HG03196 (cell line): ENCODE results near the gene NEMF.
"Not testable (repeated sequence)": the region's sequence is repeated elsewhere in the genome, so short reads cannot be mapped to it uniquely, and the experiment has no call there.

Source experiments
- ATAC-seq: cut with Tn5 transposase; IDR thresholded peaks from one replicate; pipeline ENCODE4 v1.9.1; 2021; ENCODE audit not compliant: unreplicated experiment

The NEMF gene

DNA sequence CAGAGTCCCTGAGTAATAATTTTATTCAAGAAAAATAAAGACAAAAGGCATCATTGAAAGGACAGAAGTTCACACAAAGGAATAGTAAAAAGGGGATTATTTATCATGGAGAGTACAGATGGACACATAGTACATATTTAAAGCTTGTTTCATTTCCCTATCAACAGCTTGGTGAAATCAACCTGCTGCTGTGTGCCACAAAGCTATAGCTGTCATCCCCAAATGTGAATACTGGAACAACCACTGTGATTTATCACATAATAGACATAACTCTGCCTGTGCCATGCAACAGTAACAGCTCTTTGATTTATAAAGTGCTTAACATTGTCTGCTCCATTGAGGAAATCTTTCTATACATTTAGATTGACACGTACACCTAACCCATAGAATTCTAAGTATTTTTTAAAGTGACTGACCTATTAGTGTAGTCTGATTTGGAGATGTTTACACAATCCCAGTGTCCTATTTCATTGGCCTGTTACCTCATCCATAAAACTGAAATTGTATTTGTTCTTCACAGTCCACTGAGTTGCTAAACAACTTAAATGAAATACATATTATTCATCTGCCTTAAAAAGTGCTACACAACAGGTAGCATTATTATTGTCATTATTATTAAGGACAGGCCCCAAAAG is 3.3 kb downstream of the NEMF start:
- no peak for ATAC-seq

DNA sequence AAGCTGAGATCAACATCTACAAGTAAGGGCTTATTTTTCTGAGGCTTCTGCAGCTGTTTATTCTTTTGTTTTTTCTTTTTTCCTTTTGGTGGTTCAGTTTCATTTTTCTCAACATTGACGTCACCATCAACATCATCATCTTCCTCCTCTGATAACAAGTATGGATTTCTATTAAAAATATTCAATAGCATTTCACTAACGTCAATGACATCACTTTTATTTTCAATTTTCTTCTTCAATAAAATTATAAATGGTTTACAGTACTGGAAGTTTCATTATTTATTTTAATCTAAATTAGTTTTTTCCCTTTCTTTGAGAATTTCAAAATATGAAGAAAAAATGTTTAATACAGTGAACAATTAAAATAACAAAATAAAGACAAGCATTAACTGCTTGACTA is 23.9 kb downstream of the NEMF start:
- no peak for ATAC-seq

DNA sequence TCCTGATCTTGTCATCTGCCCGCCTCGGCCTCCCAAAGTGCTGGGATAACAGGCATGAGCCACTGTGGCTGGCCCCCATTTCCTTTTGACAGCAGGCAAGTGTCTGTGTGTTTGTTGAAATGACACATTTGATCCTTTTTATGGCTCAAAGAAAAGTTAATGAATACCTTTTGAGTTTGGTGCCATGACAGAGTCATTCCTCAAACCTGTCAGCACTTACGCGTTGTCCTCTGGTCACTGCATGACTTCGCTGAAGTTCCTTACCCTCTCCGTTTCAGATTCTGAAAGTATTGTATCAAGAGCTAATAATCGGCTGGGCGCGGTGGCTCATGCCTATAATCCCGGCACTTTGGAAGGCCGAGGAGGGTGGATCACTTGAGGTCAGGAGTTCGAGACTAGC is 32.4 kb downstream of the NEMF start:
- no peak for ATAC-seq

DNA sequence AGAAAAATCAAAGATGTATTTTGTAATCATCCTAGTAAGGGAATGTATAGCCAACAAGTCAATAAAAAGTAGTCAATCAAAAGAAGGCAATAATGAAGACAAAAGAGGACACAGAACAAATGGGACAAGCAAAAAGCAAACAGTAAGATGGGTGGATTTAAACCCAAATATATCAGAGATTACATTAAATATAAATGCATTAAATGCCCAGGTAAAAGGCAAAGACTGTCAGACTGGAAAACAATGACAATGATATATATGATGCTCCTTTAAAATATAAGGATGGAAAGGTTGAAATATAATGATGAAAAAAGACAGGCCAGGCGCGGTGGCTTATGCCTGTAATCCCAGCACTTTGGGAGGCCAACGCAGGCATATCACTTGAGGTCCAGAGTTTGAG is 35.7 kb downstream of the NEMF start:
- ATAC-seq: no peak

DNA sequence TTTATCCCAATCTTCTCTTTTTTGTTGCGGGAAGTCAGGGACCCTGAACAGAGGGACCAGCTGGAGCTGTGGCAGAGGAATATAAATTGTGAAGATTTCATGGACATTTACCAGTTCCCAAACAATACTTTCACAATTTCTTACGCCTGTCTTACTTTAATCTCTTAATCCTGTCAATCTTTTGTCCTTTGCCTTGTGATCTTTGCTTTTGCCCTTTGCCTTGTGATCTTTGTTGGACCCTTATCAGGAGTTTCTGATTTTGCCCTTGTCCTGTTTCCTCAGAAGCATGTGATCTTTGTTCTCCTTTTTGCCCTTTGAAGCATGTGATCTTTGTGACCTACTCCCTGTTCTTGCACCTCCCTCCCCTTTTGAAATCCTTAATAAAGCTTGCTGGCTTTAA is 36.5 kb downstream of the NEMF start:
- not testable (repeated sequence) for ATAC-seq

DNA sequence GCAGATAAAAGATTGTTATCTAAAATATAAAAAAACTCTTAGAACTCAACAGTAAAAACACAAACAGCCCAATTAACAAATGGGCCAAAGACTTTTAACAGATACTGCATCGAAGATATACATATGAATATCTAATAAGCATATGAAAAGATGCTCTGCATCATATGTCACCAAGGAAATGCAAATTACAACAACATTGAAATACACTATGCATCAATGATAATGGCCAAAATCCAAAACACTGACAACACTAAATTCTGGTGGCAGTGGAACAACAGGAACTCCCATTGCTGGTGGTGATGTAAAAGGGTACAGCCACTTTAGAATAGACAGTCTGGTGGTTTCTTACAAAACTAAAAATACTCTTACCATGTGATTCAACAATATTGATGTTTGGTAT is 43.8 kb downstream of the NEMF start:
- no peak for ATAC-seq

DNA sequence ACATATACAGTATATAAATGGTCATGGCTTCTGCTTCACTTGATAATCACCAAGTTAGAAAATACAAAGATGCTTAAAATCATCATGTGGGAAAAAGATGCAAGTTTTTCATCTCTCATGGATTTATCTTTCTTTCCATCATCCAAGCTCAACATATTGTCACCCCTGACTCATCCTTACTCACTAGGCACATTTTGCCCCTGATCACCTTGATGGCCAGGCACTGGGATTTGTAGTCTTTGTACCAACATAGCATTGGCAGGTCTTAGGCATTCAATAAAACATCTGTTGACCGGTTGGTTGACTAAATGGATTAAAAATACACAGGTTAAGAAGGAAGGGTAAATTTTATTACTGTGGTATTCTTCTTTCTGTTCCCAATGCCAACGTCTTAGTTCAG is 56.6 kb downstream of the NEMF start:
- no peak for ATAC-seq

DNA sequence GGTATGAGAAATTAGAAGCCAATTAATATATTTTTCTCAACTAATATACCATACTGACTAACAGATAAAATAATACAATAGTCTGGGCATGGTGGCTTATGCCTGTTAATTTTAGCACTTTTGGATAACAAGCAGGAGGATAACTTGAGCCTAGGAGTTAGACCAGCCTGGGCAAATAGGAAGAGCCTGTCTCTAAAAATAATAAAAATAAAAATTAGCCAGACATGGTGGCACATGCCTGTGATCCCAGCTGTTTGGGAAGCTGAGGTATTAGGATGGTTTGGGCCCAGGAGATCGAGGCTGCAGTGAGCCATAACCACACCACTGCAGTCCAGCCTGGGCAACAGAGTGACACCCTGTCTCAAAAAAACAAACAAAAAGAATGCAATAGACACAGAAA is 60.0 kb downstream of the NEMF start:
- ATAC-seq: no peak

DNA sequence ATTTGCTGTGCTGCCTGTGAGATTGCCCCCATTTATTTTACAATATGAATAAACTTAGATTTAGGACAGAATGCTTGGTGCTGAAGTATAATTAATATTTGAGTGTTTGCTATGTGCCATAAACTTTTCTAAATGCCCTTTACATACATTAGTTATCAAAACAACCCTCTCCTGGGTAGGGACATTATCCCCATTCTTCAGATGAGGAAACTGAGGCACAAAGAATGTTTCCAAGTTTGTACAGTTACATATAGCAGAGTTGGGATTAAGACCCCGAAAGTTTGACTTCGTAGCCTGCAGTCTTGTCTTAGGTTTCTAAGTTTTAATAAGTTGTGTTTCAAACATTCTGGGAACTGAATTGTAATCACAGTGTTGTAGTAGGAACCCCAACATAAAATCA is 66.3 kb downstream of the NEMF start:
- no peak for ATAC-seq

DNA sequence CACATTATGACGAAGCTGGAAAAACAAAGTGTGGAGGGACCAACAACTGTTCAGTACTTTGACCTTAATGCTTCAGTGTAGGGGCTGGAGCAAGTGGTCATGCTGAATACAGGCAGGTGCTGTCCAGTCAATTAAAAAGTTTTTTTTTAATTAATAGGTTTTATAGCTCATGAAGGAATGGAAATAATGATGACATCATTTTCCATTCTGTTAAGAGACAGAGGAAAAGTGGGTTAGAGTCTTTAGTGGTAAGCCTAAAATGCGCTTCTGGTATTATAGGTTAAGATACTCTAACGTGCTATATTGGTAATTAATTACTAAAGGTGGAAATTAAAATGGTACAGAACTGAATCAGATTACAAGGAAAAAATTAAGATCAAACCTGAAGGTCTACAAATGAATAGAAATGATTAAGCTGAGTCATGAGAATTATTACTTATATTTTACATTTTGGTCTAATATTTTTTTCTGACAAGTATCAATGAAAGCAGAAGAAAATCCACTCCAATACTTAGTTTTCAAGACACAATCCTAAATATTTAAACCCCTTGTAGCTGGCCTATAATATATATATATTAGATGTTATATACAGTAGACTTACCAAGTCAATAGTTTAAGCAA is 69.1 kb downstream of the NEMF start:
- ATAC-seq: no peak

DNA sequence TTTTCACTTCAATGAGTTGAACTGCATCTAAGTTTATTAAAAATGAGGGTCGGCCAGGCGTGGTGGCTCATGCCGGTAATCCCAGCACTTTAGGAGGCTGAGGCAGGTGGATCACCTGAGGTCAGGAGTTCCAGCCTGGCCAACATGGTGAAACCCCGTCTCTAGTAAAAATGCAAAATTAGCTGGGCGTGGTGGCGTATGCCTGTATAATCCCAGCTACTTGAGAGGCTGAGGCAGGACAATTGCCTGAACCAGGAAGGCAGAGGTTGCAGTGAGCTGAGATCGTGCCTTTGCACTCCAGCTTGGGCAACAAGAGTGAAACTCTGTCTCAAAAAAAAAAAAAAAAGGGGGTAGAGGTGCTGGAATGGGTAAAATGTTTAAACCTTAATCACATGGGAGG is 71.5 kb downstream of the NEMF start:
- ATAC-seq: not testable (repeated sequence)

DNA sequence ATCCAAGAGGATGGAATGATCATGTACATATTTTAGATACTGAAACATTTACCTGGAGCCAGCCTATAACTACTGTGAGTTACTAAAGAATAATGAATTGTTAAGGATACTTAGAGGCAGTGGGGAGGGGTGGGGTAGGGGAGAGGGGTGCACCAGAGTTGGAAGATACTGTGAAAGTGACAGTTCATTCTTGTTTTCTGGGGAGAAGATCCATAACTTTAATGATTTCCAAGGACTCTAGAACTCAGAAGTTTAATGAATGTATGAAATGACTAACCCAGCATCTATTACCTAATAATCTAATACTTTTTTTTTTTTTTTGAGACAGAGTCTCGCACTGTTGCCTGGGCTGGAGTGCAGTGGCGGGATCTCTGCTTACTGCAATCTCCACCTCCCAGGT is 74.2 kb downstream of the NEMF start:
- no peak for ATAC-seq

DNA sequence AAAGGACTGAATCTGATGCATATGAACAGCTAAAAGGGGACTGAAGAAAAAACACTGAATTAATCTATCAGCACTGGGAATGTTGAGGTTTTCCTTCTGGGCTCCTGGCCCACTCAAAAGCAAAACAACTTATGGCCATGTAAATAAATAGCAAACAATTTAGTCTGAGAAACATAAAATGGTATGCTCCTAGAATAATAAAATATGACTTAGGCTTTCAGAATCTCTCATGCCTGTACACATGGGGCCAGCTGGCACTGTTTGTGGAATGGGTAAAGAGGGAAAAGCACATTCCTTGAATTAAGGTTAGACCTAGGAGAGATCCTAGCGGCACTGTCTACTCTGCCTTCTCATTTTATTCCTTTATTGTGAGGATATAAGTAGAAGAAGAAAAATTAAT is 78.5 kb downstream of the NEMF start:
- no peak for ATAC-seq

DNA sequence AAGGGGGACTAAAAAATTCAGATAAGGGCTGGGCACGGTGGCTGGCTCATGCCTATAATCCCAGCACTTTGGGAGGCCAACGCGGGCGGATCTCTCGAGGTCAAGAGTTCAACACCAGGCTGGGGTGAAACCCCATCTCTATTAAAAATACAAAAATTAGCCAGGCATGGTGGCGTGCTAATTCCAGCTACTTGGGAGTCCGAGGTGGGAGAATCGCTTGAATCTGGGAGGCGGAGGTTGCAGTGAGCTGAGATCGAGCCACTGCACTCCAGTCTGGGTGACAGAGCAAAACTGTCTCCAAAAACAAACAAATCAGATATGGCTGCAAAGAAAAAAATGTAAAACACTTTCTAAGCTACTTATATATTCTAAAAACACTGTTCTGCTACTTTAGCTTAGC is 80.9 kb downstream of the NEMF start:
- ATAC-seq: not testable (repeated sequence)

DNA sequence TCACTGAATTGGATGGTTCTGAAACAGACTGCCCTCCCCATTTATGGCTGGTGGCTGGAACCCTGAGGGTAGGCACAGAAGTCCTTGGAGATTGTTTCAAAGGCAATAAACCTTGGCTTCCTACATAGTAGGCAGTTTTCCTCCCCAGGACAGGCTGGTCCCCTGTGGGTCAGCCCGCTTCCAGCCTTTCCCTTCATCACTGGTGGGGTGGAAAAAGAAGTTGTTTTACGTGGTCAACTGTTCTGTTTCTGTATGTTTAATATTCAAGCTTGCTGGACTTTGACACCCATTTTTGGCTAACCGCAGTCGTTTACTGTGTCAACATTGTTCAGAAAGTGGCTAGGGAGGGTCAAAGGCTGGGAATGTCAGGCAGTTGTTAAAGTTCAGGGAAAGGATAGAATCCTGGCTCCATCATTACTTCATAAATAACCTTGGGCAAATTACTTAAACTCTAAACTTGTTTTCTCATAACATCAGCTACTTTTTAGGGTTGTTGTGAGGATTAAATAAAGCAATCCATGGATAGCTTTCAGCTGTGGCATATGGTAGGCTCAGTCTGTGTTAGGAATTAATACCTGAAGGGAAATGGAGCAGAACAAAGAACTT is 82.3 kb downstream of the NEMF start:
- no peak for ATAC-seq

DNA sequence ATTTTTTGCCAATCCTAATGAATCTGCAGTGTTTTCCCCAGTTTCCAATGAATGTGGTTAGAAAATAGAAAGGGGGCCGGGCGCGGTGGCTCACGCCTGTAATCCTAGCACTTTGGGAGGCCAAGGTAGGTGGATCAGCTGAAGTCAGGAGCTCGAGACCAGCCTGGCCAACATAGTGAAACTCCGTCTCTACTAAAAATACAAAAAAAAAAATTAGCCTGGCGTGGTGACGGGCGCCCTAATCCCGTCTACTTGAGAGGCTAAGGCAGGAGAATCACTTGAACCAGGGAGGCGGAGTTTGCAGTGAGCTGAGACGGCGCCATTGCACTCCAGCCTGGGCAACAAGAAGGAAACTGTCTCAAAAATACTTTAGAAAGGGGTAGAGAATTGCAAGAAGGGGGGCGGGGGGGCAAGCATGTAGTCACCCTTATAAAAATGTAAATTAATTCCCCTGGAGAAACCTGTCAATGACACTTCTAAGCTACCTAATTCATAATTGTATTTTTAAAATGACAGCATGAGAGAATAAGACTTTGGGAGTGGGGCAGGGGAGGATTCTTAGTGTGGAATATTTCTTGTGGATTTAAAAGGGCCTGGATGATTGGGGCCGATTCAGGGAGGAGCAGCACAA is 82.9 kb downstream of the NEMF start:
- no peak for ATAC-seq

DNA sequence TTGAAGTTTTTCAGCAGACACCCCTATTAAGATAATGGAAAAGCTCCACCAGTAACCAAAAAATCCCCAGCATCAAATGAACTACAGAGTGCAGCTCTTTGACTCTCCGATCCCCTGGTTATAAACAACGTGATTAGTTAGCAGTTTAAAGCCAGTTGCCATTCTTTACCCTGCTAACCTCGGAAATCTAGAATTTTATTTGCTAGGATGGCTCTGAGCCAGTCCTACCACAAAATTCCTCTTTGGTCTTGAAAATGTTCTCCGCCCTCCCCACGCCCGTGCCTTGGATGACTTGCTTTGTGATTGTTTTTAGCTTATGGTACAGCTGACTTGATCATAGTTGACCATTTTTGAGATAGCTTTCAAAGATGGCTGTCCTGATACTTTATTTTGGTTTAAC is 83.4 kb downstream of the NEMF start:
- ATAC-seq: no peak

DNA sequence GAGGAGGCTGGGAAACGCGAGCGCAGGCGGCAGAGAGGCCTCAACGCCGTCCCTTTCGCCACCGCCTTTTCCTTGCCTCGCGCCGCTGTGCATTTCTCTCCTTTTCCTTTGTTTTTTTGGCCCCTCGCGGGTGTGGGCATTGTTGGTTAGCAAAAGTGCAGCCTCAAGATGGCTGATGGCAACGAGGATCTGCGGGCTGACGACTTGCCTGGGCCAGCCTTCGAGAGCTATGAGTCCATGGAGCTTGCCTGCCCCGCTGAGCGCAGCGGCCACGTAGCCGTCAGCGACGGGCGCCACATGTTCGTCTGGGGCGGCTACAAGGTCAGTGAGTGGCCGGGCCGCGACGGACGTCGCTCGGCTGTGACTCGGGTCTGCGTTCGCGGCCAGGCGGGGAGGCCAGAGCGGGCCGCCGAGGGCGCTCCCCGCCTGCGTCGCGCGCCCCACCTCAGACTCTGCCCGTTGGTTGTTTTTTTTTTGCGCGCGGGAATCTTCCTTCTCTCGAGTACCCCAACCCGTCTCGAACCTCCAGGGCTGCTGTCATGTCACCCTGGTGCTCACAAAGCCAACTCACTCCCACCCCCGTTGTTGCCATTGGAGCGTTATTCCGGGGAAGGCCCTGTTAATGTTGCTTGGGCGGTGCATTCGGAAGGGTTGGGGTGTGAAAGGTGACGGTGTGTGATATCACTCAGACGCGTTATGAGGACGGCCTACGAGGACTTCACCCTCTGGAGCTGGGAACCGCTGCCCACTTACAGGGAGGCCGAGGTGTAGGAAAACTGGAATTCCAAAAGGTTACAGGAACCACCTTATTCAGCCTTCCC is 84.1 kb downstream of the NEMF start:
- ATAC-seq: peak; percentile 31

DNA sequence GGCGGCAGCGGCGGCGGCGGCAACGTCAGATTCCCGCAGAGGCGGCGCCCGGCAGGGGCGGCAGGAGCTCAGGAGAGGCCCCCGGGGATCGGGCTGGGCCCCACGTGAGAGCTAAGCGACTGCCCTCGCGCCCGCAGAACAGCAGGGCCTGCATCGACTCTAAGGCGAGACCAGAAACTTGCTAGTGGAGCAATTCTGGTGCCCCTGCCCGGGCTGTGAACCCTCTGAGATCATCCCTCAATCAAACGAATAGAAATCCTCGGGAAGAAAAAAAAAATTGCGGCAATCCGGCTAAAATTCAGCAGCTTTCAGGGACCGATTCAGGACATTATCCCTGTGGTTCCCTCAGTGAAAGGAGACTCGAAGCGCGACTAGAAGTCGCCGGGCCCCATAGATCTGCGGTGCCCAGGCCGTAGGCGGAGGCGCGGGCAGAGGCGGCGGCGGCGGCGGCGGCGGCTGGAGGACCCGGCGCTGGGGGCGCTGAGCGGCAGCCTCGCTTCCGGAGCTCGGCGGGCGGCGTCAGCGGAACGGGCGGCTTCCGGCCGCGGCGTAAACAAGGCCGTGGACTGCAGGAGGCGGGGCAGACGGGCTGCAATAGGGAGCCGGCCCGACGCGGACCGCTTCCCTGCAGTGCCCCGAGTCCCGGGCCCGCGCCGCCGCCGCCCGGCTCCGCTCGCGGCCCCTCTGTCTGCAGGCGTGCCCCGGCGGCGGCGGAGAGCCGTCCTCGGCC is 84.9 kb downstream of the NEMF start, which contains the start of gene KLHDC2:
KLHDC2 (plus strand) TSS at position 583 of the 730 bp plus-strand sequence. CDS start 316 bp downstream, outside the sequence.
- ATAC-seq: peak; percentile 94

DNA sequence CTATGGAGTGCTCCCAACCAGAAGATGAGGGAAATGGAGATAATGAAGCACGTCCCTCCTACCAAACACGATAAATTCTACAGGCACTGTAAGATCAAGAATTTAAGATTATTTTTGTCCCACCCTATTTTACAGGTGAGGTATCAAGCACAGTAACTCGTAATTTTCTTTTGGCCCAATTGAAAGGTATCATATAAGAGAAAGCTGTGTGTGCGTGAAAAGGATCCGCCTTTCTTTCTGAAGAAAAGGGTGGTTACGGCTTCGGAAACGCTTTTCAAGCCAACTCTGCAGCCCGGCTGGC is 85.4 kb downstream of the NEMF start:
- no peak for ATAC-seq

DNA sequence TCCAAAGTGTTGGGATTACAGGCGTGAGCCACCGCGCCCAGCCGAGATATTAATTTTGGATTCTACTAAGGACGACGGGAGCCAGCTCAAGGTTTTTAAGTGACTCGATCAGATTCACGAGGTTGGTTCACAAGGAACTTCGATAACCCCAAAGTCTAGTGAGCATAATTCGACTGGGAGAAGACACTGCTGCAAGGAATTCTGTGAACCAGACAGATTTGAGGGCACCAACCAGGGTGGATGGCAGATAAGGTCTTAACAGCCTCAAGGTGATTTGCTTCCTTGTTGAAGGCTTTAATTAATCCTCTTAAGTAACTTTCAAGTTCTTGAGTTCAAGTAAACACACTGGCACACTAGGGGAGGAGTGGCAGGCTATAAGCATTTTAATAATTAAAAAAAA is 85.7 kb downstream of the NEMF start:
- ATAC-seq: no peak
